ENCODE measurements around the gene KRT8.
"Not testable (repeated sequence)": the region's sequence is repeated elsewhere in the genome, so short reads cannot be mapped to it uniquely, and the experiment has no call there.

Gene KRT8

GRCh38 chr12:52874573-52875435, 30.1 kb downstream of the KRT8 start:
- no peak for DNase-seq (ENCODE audit: low read depth in 2 of 2)

DNA sequence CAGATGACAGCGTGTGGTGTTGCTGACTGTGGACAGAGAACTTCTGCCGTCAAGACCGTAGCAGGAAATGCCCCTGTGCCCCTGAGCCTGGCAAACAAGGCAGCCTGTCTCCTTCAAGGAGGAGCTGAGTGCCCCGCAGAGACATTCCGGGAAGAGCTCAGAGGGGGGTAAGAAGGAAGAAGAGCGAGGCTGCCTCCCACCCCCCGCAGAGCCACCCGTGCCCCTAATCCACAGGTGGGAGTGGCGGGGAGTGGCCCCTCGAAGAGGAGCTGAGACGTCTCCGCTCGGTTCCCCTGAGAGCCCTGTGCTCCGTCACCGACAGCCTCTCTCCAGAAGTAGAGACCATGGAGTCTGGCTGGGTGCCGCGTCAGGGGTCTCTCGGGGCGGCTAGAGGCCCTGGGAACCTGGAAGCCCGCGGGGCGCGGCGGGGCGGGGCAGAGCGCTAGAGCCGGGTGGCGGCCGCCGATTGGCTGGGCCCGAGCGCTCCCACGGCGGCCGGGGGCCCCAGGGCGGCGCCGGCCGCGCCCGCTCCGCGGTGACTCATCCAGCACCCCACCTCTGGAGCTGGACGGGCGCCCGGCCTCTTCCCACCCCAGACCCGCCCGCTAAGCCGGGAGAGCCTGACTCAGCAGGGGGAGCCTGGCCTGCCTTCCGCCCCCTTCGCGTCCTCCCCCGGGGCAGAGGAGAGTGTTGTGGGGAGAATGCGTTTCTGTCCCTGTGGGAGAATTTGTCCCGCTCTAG, 30.9 kb downstream of the KRT8 start:
- DNase-seq (ENCODE audit: low read depth in 2 of 2), result peak in 1 of 2 donors; percentile 39

DNA sequence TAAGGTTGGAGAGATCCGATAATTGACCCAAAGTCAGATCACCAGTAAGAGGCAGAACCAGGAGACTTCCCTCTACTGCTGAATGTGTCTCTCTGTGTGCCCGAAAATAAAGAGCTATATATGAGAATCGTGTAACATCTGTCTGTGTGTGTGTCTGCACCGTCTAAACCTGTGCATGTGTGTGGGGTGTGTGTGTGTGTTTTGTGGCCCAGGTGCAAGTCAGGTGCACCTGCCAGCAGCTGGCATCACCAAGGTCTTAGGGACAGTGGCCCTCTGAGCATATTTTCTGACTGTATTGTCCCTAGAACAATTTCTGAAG, 31.4 kb downstream of the KRT8 start:
- DNase-seq (ENCODE audit: low read depth in 2 of 2), result no peak

- no peak for DNase-seq (ENCODE audit: low read depth in 2 of 2)
Measured at GRCh38 chr12:52872644-52873389, 32.1 kb downstream of the KRT8 start.

GRCh38 chr12:52871291-52872039, 33.4 kb downstream of the KRT8 start:
- no peak for DNase-seq (ENCODE audit: low read depth in 2 of 2)

- peak; percentile 68 to 71 for DNase-seq (ENCODE audit: low read depth in 2 of 2)
Measured at GRCh38 chr12:52870361-52871290, 34.2 kb downstream of the KRT8 start.

DNA sequence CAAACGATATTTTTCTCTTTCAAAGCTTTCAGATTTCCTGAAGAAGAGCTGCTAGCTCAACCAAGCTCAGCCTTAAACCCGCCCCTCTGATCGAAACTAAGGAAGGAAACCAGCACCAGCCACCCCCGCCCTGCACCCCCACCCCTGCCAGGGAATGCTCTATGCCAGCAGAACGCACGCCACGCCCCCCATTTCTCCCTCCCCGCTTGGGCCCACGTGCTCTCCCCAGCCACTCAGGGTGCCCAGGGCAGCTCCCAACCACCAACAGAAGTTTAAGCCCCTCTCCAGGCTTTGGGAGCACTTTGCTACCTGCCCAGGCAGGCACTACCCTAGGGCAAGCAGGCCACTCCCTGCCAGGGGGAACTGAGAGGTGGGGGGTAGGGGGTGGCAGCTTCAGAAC, 37.2 kb downstream of the KRT8 start:
- DNase-seq (ENCODE audit: low read depth in 2 of 2), result peak in 1 of 2 donors; percentile 14

DNA sequence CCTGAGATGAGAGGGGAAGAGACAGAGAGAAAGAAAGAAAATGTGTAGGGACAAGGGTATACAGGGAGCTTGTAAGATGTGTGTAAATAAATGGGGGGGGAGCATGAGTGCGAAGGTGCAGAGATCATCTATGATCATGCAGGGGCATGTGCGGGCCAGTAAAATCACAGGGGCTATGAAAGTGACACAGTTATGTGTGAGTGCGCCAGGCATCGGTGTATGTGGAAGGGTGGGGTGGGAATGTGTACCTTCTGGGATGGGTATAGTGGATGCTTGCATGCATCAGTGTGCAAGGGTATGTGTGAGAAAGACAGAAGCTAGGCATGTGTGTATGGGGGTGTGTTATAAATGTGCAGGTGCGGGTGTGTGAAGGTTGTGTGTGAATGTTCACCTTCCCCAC, 37.7 kb downstream of the KRT8 start:
- DNase-seq (ENCODE audit: low read depth in 2 of 2), result no peak

DNA sequence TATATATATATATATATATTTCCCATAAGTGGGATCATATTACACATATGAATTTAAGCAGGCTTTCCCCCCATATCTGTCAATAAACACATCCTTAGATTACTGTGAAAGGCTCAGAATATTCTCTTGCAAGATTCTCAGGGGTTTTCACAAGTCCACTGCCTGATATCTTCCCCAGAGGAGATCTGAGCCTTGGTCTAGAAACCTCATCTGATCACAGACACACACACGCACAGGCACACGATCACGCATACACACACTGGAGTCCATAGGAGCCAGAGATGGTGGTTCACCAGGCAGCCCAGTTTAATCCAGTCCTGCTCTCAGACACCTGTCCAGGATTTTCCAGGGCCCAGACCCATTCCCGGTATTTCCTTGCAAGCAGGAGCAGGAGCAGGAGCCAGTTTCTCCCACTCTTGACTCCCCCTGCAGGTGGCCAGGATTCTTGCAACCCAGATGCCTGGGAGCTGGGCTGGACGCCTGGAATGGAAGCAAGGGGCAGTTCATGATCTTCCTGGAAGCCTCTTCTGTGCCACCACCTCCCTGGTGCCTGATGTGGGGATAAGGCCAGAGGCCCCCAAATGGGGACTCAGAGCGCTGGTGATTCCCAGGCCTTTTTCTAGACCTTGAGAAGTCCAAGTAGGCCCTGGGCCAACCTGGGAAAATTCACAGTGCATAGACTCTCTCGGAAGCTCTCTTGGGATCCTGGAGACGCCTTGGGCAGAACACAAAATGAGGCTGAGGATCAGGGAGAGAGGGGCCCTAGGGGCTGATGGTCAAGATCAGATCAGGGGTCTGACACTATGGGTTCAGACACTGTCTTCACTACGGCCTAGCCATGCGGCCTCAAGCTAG, 39.6 kb downstream of the KRT8 start:
- DNase-seq (ENCODE audit: low read depth in 2 of 2), result no peak

- DNase-seq (ENCODE audit: low read depth in 2 of 2), result no peak
Measured at GRCh38 chr12:52862023-52862422, 42.9 kb downstream of the KRT8 start.

- DNase-seq (ENCODE audit: low read depth in 2 of 2), result no peak
Measured at GRCh38 chr12:52861511-52861910, 43.4 kb downstream of the KRT8 start.

GRCh38 chr12:52860102-52860823, 44.6 kb downstream of the KRT8 start:
- DNase-seq (ENCODE audit: low read depth in 2 of 2), result no peak

- DNase-seq (ENCODE audit: low read depth in 2 of 2), result no peak
Measured at GRCh38 chr12:52857500-52857899, 47.4 kb downstream of the KRT8 start.

GRCh38 chr12:52856787-52857186, 48.1 kb downstream of the KRT8 start:
- no peak for DNase-seq (ENCODE audit: low read depth in 2 of 2)

DNA sequence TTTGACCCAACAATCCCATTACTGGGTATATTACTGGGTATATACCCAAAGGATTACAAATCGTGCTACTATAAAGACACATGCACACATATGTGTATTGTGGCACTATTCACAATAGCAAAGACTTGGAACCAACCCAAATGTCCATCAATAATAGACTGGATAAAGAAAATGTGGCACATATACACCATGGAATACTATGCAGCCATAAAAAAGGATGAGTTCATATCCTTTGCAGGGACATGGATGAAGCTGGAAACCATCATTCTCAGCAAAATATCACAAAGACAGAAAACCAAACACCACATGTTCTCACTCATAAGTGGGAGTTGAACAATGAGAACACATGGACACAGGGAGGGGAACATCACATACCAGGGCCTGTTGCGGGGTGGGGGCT, 48.8 kb downstream of the KRT8 start:
- not testable (repeated sequence) for DNase-seq (ENCODE audit: low read depth in 2 of 2)

DNA sequence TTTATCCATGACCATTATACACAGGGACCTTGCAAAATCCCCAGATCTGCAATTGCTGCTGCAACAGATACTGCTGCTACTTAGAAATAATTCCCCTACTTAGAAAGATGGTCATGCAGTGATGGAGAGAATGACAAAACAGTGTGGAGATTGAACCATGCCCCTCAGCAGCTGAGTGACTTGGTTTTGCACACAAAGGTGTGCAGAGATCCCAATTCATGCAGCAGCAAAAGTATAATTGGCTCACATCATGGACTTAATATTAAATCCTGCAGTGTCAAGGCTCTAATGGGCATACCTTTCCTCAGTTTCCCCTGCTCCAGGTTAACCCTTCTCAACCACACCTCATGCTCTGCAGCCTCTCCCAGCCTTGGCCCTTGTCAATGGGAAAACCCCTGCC, 53.1 kb downstream of the KRT8 start:
- no peak for DNase-seq (ENCODE audit: low read depth in 2 of 2)

DNA sequence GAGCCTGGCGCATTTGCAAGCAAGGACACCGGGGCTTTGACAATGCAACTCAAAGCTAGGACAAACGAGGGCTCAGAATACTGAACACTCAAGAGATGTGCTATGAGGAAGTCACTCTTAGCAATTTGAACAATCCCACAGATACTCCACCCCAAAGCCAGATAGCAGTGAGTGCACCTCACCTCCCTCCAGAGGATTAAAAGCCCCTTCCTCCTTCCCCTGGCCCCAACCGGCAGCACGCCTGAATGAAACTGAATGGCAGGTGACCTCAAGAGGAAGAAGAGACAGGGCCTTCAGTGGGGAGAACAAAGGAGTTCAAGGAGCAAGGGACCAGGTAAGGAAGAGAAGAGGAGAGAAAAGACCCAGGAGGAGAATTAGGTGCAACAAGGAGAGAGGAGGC, 54.2 kb downstream of the KRT8 start:
- DNase-seq (ENCODE audit: low read depth in 2 of 2), result no peak

DNA sequence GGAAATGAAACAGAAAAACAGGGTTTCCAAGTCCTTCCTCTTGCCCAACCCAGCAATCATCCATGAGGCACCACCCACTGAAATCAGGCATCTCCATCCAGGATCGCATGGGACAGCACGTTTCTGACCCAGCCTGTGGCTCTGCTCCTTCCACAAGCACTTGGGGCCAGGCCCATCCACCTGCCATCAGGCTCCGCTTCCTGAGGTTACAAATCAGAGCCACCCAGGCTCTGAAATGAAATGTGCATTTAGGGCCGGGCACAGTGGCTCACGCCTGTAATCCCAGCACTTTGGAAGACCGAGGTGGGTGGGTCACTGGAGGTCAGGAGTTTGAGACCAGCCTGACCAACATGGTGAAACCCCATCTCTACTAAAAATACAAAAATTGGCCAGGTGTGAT, 55.4 kb downstream of the KRT8 start:
- no peak for DNase-seq (ENCODE audit: low read depth in 2 of 2)

DNA sequence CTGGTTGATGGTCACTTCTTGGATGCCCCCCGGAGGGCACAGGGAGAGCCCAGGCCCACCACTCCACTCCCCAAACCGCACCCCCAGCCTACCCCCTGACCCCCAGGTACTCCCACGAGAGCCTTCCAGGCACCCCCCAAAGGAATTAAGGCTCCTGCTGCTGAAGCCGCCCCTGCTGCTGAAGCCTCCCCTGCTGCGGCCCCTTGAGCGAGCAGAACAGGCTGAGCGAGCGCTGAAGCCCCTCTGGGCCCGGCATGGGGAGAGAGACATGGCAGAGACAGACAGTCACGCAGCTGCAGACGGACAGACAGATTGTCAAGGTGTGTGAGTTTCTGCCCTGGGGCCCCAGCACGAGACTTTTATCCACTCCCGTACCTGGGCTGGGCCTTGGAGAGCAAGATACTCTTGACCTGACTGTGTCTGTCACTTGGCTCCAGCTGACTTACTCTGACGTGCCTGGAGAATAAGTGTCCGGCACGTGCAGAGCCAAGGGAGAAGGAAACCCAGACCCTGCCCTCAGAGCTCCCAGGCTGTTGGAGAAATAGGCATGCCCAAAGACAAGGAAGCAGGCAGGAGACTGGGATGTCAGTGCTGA, 56.1 kb downstream of the KRT8 start, which contains the start of gene KRT78:
TSS of gene KRT78 (minus strand) at position 334 of the 595 bp plus-strand sequence. CDS start at position 270, 64 bp downstream.
- no peak for DNase-seq (ENCODE audit: low read depth in 2 of 2)

Measured in activated CD4-positive, alpha-beta T cell treated with anti-CD3 and anti-CD28 coated beads for 24 hours (primary cell).